Neural cell (in vitro differentiated cells): Measurements from ENCODE around the gene CCDC149. TPM values are rescaled to one million over a fixed set of nuclear protein-coding genes. Genes with fewer than 3 reads are reported as not detected.

Experiments used
- H2AFZ ChIP-seq: fragments of 200-600, 300-800 bp; sonication (generic), shearing (Covaris generic); 2 replicates; pipeline ENCODE4 v1.6.0; 2014; ENCODE audit warnings: low read depth, mild to moderate bottlenecking, antibody characterized with exemption, low read length, moderate library complexity
- H3F3A ChIP-seq: fragments of 200-600 bp; shearing (Covaris generic); 2 replicates; pipeline ENCODE4 v1.6.1; 2016; ENCODE audit warnings: mild to moderate bottlenecking, moderate library complexity, mixed read lengths, antibody characterized with exemption, low read length; ENCODE audit not compliant: insufficient read depth, poor library complexity, severe bottlenecking
- H3K27ac ChIP-seq: fragments of 200-600, 300-800 bp; sonication (generic), shearing (Covaris generic); 2 replicates; pipeline ENCODE4 v1.5.1; 2014; ENCODE audit warnings: mild to moderate bottlenecking, low read length, moderate library complexity
- H3K27me3 ChIP-seq: fragments of 300-800, 200-600 bp; sonication (generic), shearing (Covaris generic); 2 replicates; pipeline ENCODE4 v1.6.0; 2014; ENCODE audit warnings: mild to moderate bottlenecking, low read depth, low read length, moderate library complexity; ENCODE audit not compliant: insufficient read depth
- H3K36me3 ChIP-seq: fragments of 300-800, 200-600 bp; sonication (generic), shearing (Covaris generic); 2 replicates; pipeline ENCODE4 v1.5.1; 2014; ENCODE audit warnings: mild to moderate bottlenecking, antibody characterized with exemption, low read length, moderate library complexity; ENCODE audit not compliant: insufficient read depth
- H3K4me2 ChIP-seq: fragments of 300-800, 200-600 bp; sonication (generic), shearing (Covaris generic); 2 replicates; pipeline ENCODE4 v1.6.0; 2014; ENCODE audit warnings: mild to moderate bottlenecking, low read length
- H3K4me3 ChIP-seq: fragments of 300-800, 200-600 bp; sonication (generic), shearing (Covaris generic); 2 replicates; pipeline ENCODE4 v1.5.1; 2014; ENCODE audit warnings: mild to moderate bottlenecking, low read length, moderate library complexity
- H3K79me2 ChIP-seq: fragments of 200-600 bp; shearing (Covaris generic); replicated peaks from 2 replicates; pipeline ENCODE4 v1.6.0; 2014; ENCODE audit warnings: mild to moderate bottlenecking, low read length, moderate library complexity; ENCODE audit not compliant: insufficient read depth
- H3K9ac ChIP-seq: fragments of 300-800, 200-600 bp; sonication (generic), shearing (Covaris generic); 2 replicates; pipeline ENCODE4 v1.6.1; 2016; ENCODE audit warnings: mild to moderate bottlenecking, low read length, mixed read lengths
- H3K9me2 ChIP-seq: fragments of 200-600 bp; shearing (Covaris generic); 2 replicates; pipeline ENCODE4 v1.6.1; 2016; ENCODE audit warnings: mild to moderate bottlenecking, low read length, mixed read lengths; ENCODE audit not compliant: insufficient read depth
- H3K9me3 ChIP-seq: fragments of 200-600, 300-800 bp; sonication (generic), shearing (Covaris generic); 2 replicates; pipeline ENCODE4 v1.6.1; 2016; ENCODE audit warnings: mild to moderate bottlenecking, mixed run types, low read length, moderate library complexity, mixed read lengths
- H4K20me1 ChIP-seq: fragments of 200-600 bp; shearing (Covaris generic); 2 replicates; pipeline ENCODE4 v1.6.1; 2016; ENCODE audit warnings: mild to moderate bottlenecking, mixed run types; ENCODE audit not compliant: insufficient read depth
- EP300 ChIP-seq: fragments of 450-650 bp; conservative IDR thresholded peaks from 2 replicates; pipeline ENCODE4 v1.6.1; 2014; ENCODE audit warnings: antibody characterized with exemption, mild to moderate bottlenecking, moderate library complexity; ENCODE audit not compliant: poor library complexity, severe bottlenecking
- EZH2 ChIP-seq: fragments of 200-600, 300-800 bp; shearing (Covaris generic), sonication (generic); IDR thresholded peaks from 2 replicates; pipeline ENCODE4 v1.6.1; 2014; ENCODE audit warnings: antibody characterized with exemption, low read length, borderline replicate concordance, mild to moderate bottlenecking; ENCODE audit not compliant: insufficient read depth, poor library complexity, severe bottlenecking
- MXI1 ChIP-seq: fragments of 450-650 bp; conservative IDR thresholded peaks from 2 replicates; pipeline ENCODE4 v1.6.1; 2014; ENCODE audit warnings: antibody characterized with exemption, mild to moderate bottlenecking; ENCODE audit not compliant: poor library complexity, severe bottlenecking
- POLR2AphosphoS5 ChIP-seq: IDR thresholded peaks from 2 replicates; pipeline ENCODE4 v1.6.1; 2012
- RAD21 ChIP-seq: fragments of 450-650 bp; conservative IDR thresholded peaks from 2 replicates; pipeline ENCODE4 v1.6.1; 2014; ENCODE audit warnings: antibody characterized with exemption, mild to moderate bottlenecking, moderate library complexity
- SMC3 ChIP-seq: fragments of 450-650 bp; conservative IDR thresholded peaks from 2 replicates; pipeline ENCODE4 v1.6.1; 2014; ENCODE audit warnings: antibody characterized with exemption, mild to moderate bottlenecking, moderate library complexity; ENCODE audit not compliant: poor library complexity
- TAF1 ChIP-seq: IDR thresholded peaks from 2 replicates; pipeline ENCODE4 v1.6.1; 2012; ENCODE audit warnings: low read depth
- polyA plus RNA-seq: library from polyadenylated mRNA; depleted of rRNA; stranded (reverse); fragments of >200 nt; gene quantifications from 2 replicates; pipeline ENCODE4 v1.2.3, GENCODE V29; 2014
- TF ChIP-seq, protein P1 (sequence below): fragments of 450-650 bp; IDR thresholded peaks from 2 replicates; pipeline ENCODE4 v1.5.1; 2014; ENCODE audit warnings: antibody characterized with exemption, mild to moderate bottlenecking, moderate library complexity; ENCODE audit not compliant: poor library complexity, severe bottlenecking
- TF ChIP-seq, protein P2 (sequence below): IDR thresholded peaks from 2 replicates; pipeline ENCODE4 v1.6.1; 2012; ENCODE audit warnings: borderline replicate concordance

Gene CCDC149
- polyA plus RNA-seq, 1 donor from 2014 or later = 6.6 TPM

DNA sequence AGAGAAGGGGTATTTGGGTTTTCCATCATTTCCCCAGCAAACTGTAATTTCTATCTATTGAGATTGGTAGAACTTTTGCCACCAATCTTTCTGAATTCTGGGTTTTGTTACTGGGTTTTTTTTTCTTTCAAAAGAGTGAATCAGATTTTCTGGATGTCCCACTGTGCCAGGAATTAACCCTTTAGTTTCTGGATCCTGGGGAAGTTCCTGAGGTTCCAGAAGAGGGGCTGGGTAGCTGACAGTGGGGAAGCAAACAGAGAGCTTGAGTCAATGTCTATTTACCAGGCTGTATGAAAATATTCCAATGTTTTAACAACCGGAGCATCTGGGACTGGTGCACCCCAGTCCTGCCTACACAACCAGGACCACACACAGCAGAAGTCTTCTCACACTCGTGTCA is 143.3 kb downstream of the CCDC149 start:
- Histone ChIP-seq H3K36me3 (no peaks in the 10 kb centered on the region), H4K20me1 (no peaks in the 10 kb centered on the region), H3K9ac (no peak overlapping the region), H3K4me3 (no peak overlapping the region), H2AFZ (no peak overlapping the region), H3K9me2 (no peaks in the 10 kb centered on the region), H3K27ac (no peak overlapping the region), H3F3A (no peaks in the 10 kb centered on the region), H3K27me3 (no peaks in the 10 kb centered on the region), H3K9me3 (no peaks in the 10 kb centered on the region), H3K4me2 (no peak overlapping the region), H3K79me2 (no peaks in the 10 kb centered on the region)
- TF ChIP-seq SMC3 (no peak), MXI1 (no peak), EP300 (no peak), EZH2 (no peak), POLR2AphosphoS5 (no peak)
- TF ChIP-seq, protein P1, sequence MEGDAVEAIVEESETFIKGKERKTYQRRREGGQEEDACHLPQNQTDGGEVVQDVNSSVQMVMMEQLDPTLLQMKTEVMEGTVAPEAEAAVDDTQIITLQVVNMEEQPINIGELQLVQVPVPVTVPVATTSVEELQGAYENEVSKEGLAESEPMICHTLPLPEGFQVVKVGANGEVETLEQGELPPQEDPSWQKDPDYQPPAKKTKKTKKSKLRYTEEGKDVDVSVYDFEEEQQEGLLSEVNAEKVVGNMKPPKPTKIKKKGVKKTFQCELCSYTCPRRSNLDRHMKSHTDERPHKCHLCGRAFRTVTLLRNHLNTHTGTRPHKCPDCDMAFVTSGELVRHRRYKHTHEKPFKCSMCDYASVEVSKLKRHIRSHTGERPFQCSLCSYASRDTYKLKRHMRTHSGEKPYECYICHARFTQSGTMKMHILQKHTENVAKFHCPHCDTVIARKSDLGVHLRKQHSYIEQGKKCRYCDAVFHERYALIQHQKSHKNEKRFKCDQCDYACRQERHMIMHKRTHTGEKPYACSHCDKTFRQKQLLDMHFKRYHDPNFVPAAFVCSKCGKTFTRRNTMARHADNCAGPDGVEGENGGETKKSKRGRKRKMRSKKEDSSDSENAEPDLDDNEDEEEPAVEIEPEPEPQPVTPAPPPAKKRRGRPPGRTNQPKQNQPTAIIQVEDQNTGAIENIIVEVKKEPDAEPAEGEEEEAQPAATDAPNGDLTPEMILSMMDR = no peak
- TF ChIP-seq, protein P2, sequence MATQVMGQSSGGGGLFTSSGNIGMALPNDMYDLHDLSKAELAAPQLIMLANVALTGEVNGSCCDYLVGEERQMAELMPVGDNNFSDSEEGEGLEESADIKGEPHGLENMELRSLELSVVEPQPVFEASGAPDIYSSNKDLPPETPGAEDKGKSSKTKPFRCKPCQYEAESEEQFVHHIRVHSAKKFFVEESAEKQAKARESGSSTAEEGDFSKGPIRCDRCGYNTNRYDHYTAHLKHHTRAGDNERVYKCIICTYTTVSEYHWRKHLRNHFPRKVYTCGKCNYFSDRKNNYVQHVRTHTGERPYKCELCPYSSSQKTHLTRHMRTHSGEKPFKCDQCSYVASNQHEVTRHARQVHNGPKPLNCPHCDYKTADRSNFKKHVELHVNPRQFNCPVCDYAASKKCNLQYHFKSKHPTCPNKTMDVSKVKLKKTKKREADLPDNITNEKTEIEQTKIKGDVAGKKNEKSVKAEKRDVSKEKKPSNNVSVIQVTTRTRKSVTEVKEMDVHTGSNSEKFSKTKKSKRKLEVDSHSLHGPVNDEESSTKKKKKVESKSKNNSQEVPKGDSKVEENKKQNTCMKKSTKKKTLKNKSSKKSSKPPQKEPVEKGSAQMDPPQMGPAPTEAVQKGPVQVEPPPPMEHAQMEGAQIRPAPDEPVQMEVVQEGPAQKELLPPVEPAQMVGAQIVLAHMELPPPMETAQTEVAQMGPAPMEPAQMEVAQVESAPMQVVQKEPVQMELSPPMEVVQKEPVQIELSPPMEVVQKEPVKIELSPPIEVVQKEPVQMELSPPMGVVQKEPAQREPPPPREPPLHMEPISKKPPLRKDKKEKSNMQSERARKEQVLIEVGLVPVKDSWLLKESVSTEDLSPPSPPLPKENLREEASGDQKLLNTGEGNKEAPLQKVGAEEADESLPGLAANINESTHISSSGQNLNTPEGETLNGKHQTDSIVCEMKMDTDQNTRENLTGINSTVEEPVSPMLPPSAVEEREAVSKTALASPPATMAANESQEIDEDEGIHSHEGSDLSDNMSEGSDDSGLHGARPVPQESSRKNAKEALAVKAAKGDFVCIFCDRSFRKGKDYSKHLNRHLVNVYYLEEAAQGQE = no peak

DNA sequence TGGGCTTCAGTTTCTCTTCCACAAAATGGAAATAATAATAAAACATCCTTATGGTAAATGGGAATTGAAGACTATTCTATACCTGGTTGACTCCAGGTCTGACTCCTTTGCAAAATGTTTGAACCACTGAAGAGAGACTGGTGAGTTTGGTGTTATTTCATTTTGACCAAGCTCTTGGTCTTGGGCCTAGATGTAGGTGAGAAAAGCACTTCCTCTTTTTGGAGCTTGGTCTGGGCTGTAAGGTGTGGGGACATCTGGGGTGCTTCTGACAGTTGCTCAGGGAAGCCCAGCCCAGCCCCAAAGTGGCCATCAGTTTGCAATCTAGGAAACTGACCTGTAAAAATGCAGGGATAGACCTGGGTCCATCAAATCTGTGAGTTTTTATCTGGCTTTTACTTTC is 144.2 kb downstream of the CCDC149 start:
- Histone ChIP-seq H3K9ac (no peak overlapping the region), H3K9me3 (no peaks in the 10 kb centered on the region), H3K27ac (no peak overlapping the region), H3K4me2 (no peak overlapping the region), H3K36me3 (no peaks in the 10 kb centered on the region), H3K79me2 (no peaks in the 10 kb centered on the region), H4K20me1 (no peaks in the 10 kb centered on the region), H3K4me3 (no peak overlapping the region), H3K9me2 (no peaks in the 10 kb centered on the region), H2AFZ (no peak overlapping the region), H3F3A (no peaks in the 10 kb centered on the region), H3K27me3 (no peaks in the 10 kb centered on the region)
- no peak for TF ChIP-seq TAF1
- no peak for TF ChIP-seq MXI1
- TF ChIP-seq SMC3 = no peak
- TF ChIP-seq EZH2 = no peak
- TF ChIP-seq, protein P2 = no peak
- TF ChIP-seq EP300 = no peak
- no peak for TF ChIP-seq RAD21
- TF ChIP-seq, protein P1 = no peak
